Vagina (tissue), 2 donors: Measurements from ENCODE around the gene HNRNPLL.

Experiments used
- POLR2A ChIP-seq, 2 donors: fragments of 450-650 bp; IDR thresholded peaks; one replicate each; pipeline ENCODE4 v1.6.1; 2017; ENCODE audit warnings: antibody characterized with exemption in 2 of 2, mild to moderate bottlenecking in 2 of 2, moderate library complexity in 2 of 2
- POLR2AphosphoS5 ChIP-seq, 2 donors: sonication (generic); formaldehyde crosslinking; IDR thresholded peaks; one replicate each; pipeline ENCODE4 v1.9.0; 2017; ENCODE audit warnings: antibody characterized with exemption in 2 of 2, mild to moderate bottlenecking in 2 of 2, low read depth in 1 of 2; ENCODE audit not compliant: insufficient read depth in 1 of 2
- TF ChIP-seq, protein P1 (sequence below), 3 experiments: fragments of 450-650 bp in 2 of 3; fragments of 200-600 bp in 1 of 3; sonication (generic) in 1 of 3; IDR thresholded peaks; one replicate each; pipeline ENCODE4 v1.5.1; 2017 to 2019; ENCODE audit warnings: antibody characterized with exemption in 3 of 3, mild to moderate bottlenecking in 2 of 3, moderate library complexity in 2 of 3

DNA sequence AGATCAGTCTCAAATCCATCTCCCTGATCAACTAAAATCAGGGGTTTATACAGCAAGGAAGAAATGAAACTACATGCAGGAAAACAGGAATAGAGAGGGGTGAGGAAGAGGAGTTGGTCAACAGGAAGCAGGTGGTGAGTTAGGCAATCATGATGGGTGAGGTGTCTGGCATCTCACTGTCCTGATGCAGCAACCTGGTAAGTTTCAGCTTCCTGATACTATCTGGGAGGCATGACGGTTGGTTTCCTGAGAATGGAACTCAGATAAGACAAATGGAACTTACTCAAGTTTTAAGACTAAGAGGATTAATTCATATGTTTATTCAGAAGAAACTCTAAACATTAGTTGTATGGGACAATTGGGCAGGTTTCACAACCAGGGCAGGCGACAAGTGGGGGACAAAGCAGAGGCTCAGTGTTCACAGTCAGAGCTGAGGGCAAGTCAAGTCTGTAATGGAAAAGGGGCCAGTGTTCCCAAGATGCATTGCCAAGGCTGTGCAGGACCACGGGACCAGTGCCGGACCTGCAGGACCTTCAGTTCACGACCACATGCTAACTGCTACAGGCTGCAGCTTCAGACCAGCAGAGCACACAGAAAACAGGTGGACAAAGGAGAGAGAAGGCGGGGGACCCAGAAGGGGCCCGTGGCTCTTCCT lies 45.5 kb upstream of the HNRNPLL start:
- TF ChIP-seq POLR2AphosphoS5 (IDR thresholded peaks at IDR 0.05; ENCODE audit: insufficient read depth in 1 of 2, low read depth in 1 of 2) (no peak), POLR2A (IDR thresholded peaks at IDR 0.05) (no peak)
- TF ChIP-seq, protein P1, sequence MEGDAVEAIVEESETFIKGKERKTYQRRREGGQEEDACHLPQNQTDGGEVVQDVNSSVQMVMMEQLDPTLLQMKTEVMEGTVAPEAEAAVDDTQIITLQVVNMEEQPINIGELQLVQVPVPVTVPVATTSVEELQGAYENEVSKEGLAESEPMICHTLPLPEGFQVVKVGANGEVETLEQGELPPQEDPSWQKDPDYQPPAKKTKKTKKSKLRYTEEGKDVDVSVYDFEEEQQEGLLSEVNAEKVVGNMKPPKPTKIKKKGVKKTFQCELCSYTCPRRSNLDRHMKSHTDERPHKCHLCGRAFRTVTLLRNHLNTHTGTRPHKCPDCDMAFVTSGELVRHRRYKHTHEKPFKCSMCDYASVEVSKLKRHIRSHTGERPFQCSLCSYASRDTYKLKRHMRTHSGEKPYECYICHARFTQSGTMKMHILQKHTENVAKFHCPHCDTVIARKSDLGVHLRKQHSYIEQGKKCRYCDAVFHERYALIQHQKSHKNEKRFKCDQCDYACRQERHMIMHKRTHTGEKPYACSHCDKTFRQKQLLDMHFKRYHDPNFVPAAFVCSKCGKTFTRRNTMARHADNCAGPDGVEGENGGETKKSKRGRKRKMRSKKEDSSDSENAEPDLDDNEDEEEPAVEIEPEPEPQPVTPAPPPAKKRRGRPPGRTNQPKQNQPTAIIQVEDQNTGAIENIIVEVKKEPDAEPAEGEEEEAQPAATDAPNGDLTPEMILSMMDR (IDR thresholded peaks at IDR 0.05) = no peak
